ENCODE results near the gene CELF5.

Gene CELF5

GRCh38 chr19:3277649-3278048 lies 53.2 kb downstream of the CELF5 start:
- Histone ChIP-seq H3K27me3 (ENCODE audit: insufficient read depth, poor library complexity, severe bottlenecking) (no peaks in the 10 kb centered on the region), H3K36me3 (ENCODE audit: low read depth) (no peaks in the 10 kb centered on the region), H3K4me3 (ENCODE audit: severe bottlenecking) (no peak overlapping the region), H3K9me3 (ENCODE audit: severe bottlenecking) (no peaks in the 10 kb centered on the region), H3K27ac (ENCODE audit: poor library complexity, severe bottlenecking) (no peak overlapping the region), H3K4me1 (ENCODE audit: insufficient read depth, poor library complexity, severe bottlenecking) (no peaks in the 10 kb centered on the region)
- no peak for TF ChIP-seq CTCF (IDR thresholded peaks at IDR 0.05; ENCODE audit: poor library complexity, severe bottlenecking)
- DNase-seq (ENCODE audit: low spot score) (no peak), ATAC-seq (ENCODE audit: low read depth) (no peak)

DNA sequence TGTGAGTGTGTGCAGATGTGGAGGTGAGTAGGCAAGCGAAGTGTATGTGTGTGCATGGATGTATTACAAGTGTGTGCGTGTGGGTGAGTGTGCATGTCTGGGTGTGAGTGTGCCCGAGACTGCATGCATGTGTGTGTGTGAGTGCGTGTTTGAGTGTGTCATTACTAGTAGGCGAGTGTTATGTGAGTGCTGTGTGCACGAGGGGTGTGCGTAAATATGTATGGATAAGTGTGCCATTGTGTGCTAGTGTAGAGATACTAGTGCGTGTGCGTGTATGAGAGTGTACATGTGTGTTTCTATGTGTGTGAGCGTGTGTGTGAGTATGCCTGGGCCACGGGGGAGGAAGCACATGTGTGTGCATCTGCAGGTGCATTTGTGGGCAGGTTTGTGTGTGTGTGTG lies 53.8 kb downstream of the CELF5 start:
- Histone ChIP-seq H3K27ac (ENCODE audit: poor library complexity, severe bottlenecking) (no peak overlapping the region), H3K27me3 (ENCODE audit: insufficient read depth, poor library complexity, severe bottlenecking) (no peaks in the 10 kb centered on the region), H3K36me3 (ENCODE audit: low read depth) (no peaks in the 10 kb centered on the region), H3K4me3 (ENCODE audit: severe bottlenecking) (no peak overlapping the region), H3K4me1 (ENCODE audit: insufficient read depth, poor library complexity, severe bottlenecking) (no peaks in the 10 kb centered on the region), H3K9me3 (ENCODE audit: severe bottlenecking) (no peaks in the 10 kb centered on the region)
- TF ChIP-seq CTCF (IDR thresholded peaks at IDR 0.05; ENCODE audit: poor library complexity, severe bottlenecking) = no peak
- DNase-seq (ENCODE audit: low spot score) (no peak), ATAC-seq (ENCODE audit: low read depth) (no peak)

DNA sequence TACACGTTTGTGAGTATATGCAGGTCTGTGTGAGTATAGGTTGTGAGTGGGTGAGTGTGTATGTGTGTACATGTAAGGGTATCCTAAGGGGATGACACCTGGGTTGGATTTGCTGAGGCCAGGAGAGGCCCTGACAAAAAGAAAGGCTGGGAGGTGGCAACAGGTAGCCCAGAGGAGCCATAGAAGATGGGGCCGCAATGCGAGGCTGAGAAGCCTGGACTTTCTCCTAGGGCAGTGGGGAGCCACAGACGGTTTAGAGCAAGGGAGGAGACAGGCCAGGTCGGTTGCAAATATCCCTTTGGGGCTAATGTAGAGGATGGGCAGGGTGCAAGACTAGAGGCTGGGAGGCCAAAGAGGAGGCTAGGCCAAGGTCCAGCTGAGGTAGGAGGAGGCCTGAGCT lies 54.3 kb downstream of the CELF5 start:
- Histone ChIP-seq H3K27me3 (ENCODE audit: insufficient read depth, poor library complexity, severe bottlenecking) (no peaks in the 10 kb centered on the region), H3K36me3 (ENCODE audit: low read depth) (no peaks in the 10 kb centered on the region), H3K4me1 (ENCODE audit: insufficient read depth, poor library complexity, severe bottlenecking) (no peaks in the 10 kb centered on the region), H3K27ac (ENCODE audit: poor library complexity, severe bottlenecking) (no peak overlapping the region), H3K4me3 (ENCODE audit: severe bottlenecking) (no peak overlapping the region), H3K9me3 (ENCODE audit: severe bottlenecking) (no peaks in the 10 kb centered on the region)
- ATAC-seq (ENCODE audit: low read depth) (no peak), DNase-seq (ENCODE audit: low spot score) (no peak)
- TF ChIP-seq CTCF (IDR thresholded peaks at IDR 0.05; ENCODE audit: poor library complexity, severe bottlenecking) = no peak

DNA sequence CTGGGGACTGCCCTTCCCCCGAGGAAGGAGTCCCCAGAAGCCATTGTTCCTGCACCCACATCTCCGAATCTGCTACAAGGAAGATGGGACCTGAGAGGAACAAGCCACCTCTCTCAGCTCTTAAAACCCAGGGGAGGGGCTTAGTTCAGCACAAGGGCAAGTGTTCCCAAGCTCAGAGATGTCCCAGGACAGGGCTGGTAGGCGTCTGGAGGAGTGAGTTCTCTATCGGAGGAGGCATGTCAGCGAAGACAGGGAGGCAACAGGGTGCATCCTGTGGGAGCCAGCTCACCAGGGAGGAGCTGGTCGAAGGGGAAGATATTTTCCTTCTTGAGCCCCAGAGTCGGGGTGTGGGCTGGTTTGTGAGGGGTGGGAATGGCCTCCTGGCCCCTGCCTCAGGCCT lies 54.8 kb downstream of the CELF5 start:
- Histone ChIP-seq H3K4me3 (ENCODE audit: severe bottlenecking) (no peak overlapping the region), H3K27me3 (ENCODE audit: insufficient read depth, poor library complexity, severe bottlenecking) (no peaks in the 10 kb centered on the region), H3K9me3 (ENCODE audit: severe bottlenecking) (no peaks in the 10 kb centered on the region), H3K27ac (ENCODE audit: poor library complexity, severe bottlenecking) (no peak overlapping the region), H3K4me1 (ENCODE audit: insufficient read depth, poor library complexity, severe bottlenecking) (no peaks in the 10 kb centered on the region), H3K36me3 (ENCODE audit: low read depth) (no peaks in the 10 kb centered on the region)
- no peak for DNase-seq (ENCODE audit: low spot score)
- no peak for TF ChIP-seq CTCF (IDR thresholded peaks at IDR 0.05; ENCODE audit: poor library complexity, severe bottlenecking)
- no peak for ATAC-seq (ENCODE audit: low read depth)

- ATAC-seq (ENCODE audit: low read depth) (no peak), DNase-seq (ENCODE audit: low spot score) (no peak)
- no peak overlapping the region for H3K27ac ChIP-seq (ENCODE audit: poor library complexity, severe bottlenecking)
- no peak overlapping the region for H3K4me3 ChIP-seq (ENCODE audit: severe bottlenecking)
- H3K4me1 ChIP-seq (ENCODE audit: insufficient read depth, poor library complexity, severe bottlenecking) = no peaks in the 10 kb centered on the region
- no peaks in the 10 kb centered on the region for H3K27me3 ChIP-seq (ENCODE audit: insufficient read depth, poor library complexity, severe bottlenecking)
- no peaks in the 10 kb centered on the region for H3K36me3 ChIP-seq (ENCODE audit: low read depth)
- no peak for TF ChIP-seq CTCF (IDR thresholded peaks at IDR 0.05; ENCODE audit: poor library complexity, severe bottlenecking)
- no peaks in the 10 kb centered on the region for H3K9me3 ChIP-seq (ENCODE audit: severe bottlenecking)
Measured at GRCh38 chr19:3281026-3281425, 56.6 kb downstream of the CELF5 start.

Data from RWPE2 (cell line).